IPS DF 6.9 (cell line): Measurements from ENCODE around the gene PHRF1.

Source experiments
- DNase-seq: peaks from one replicate; pipeline ENCODE4 v3.0.0-alpha.2; 2013; ENCODE audit warnings: low read depth, low spot score
- H3K27ac ChIP-seq: one replicate; pipeline ENCODE4 v1.5.1; 2013; ENCODE audit warnings: low read length, control low read depth
- H3K27me3 ChIP-seq: 2 replicates; pipeline ENCODE4 v1.6.1; 2013; ENCODE audit warnings: mild to moderate bottlenecking, low read length; ENCODE audit not compliant: control insufficient read depth, insufficient read depth
- H3K36me3 ChIP-seq: 2 replicates; pipeline ENCODE4 v1.6.1; 2013; ENCODE audit warnings: low read length; ENCODE audit not compliant: control insufficient read depth, insufficient read depth
- H3K4me1 ChIP-seq: 2 replicates; pipeline ENCODE4 v1.6.1; 2013; ENCODE audit warnings: low read length; ENCODE audit not compliant: control insufficient read depth, insufficient read depth
- H3K4me3 ChIP-seq: 2 replicates; pipeline ENCODE4 v1.5.1; 2013; ENCODE audit warnings: mild to moderate bottlenecking, low read length
- H3K9me3 ChIP-seq: 2 replicates; pipeline ENCODE4 v1.6.1; 2013; ENCODE audit warnings: low read length, inconsistent platforms; ENCODE audit not compliant: control insufficient read depth, insufficient read depth
- WGBS: extraction: QIAGEN DNeasy Blood & Tissue Kit; methylation state at CpG from one replicate; pipeline ENCODE4 v1.1.7; 2013; ENCODE audit warnings: mixed read lengths, missing lambda C conversion rate; ENCODE audit not compliant: insufficient read length, insufficient coverage; 5-methylcytosine and 5-hydroxymethylcytosine counted together

PHRF1 gene

GRCh38 chr11:617199-617911 is 41.1 kb downstream of the PHRF1 start:
- H3K27me3 ChIP-seq: no peaks in the 10 kb centered on the region
- no peak for DNase-seq
- WGBS: no CpG with 5 or more reads among the region's 57 CpGs
- H3K4me1 ChIP-seq: peaks cover 3% of the 10 kb centered on the region; the same call in 1 of the 2 replicates
- H3K4me3 ChIP-seq: no peak overlapping the region
- no peaks in the 10 kb centered on the region for H3K9me3 ChIP-seq
- peaks cover 6% of the 10 kb centered on the region; the same call in 1 of the 2 replicates for H3K36me3 ChIP-seq
- no peak overlapping the region for H3K27ac ChIP-seq

GRCh38 chr11:617912-618682 is 41.8 kb downstream of the PHRF1 start:
- no peak for DNase-seq
- WGBS: no CpG with 5 or more reads among the region's 25 CpGs
- H3K4me1 ChIP-seq: peaks cover 3% of the 10 kb centered on the region; the same call in 1 of the 2 replicates
- no peaks in the 10 kb centered on the region for H3K9me3 ChIP-seq
- H3K4me3 ChIP-seq: no peak overlapping the region
- peaks cover 1% of the 10 kb centered on the region; the same call in 1 of the 2 replicates for H3K36me3 ChIP-seq
- H3K27me3 ChIP-seq: no peaks in the 10 kb centered on the region
- H3K27ac ChIP-seq: no peak overlapping the region

GRCh38 chr11:618856-619627 is 42.8 kb downstream of the PHRF1 start:
- no peaks in the 10 kb centered on the region for H3K27me3 ChIP-seq
- H3K9me3 ChIP-seq: no peaks in the 10 kb centered on the region
- H3K4me1 ChIP-seq: peaks cover 1% of the 10 kb centered on the region; the same call in 1 of the 2 replicates
- WGBS: no CpG with 5 or more reads among the region's 24 CpGs
- no peak for DNase-seq
- no peaks in the 10 kb centered on the region; the same call in 1 of the 2 replicates for H3K36me3 ChIP-seq
- no peak overlapping the region for H3K27ac ChIP-seq
- no peak overlapping the region for H3K4me3 ChIP-seq

GRCh38 chr11:619628-620050 is 43.4 kb downstream of the PHRF1 start:
- Histone ChIP-seq H3K4me3 (no peak overlapping the region), H3K27me3 (no peaks in the 10 kb centered on the region), H3K36me3 (no peaks in the 10 kb centered on the region; the same call in 1 of the 2 replicates), H3K27ac (no peak overlapping the region), H3K4me1 (peaks cover 1% of the 10 kb centered on the region; the same call in 1 of the 2 replicates), H3K9me3 (no peaks in the 10 kb centered on the region)
- no CpG with 5 or more reads among the region's 22 CpGs for WGBS
- no peak for DNase-seq

GRCh38 chr11:620201-620600 is 43.9 kb downstream of the PHRF1 start:
- Histone ChIP-seq H3K4me1 (peaks cover 1% of the 10 kb centered on the region; the same call in 1 of the 2 replicates), H3K4me3 (no peak overlapping the region), H3K27me3 (no peaks in the 10 kb centered on the region), H3K9me3 (no peaks in the 10 kb centered on the region), H3K27ac (no peak overlapping the region), H3K36me3 (no peaks in the 10 kb centered on the region)
- WGBS: no CpG with 5 or more reads among the region's 13 CpGs
- DNase-seq: no peak

GRCh38 chr11:620935-621814 is 44.9 kb downstream of the PHRF1 start:
- Histone ChIP-seq H3K27me3 (no peaks in the 10 kb centered on the region), H3K36me3 (no peaks in the 10 kb centered on the region), H3K27ac (no peak overlapping the region), H3K4me3 (no peak overlapping the region), H3K4me1 (no peaks in the 10 kb centered on the region), H3K9me3 (no peaks in the 10 kb centered on the region)
- DNase-seq: no peak
- WGBS: no CpG with 5 or more reads among the region's 45 CpGs

- no peaks in the 10 kb centered on the region for H3K36me3 ChIP-seq
- no peak for DNase-seq
- H3K9me3 ChIP-seq: no peaks in the 10 kb centered on the region
- no peaks in the 10 kb centered on the region for H3K4me1 ChIP-seq
- no CpG with 5 or more reads among the region's 27 CpGs for WGBS
- no peaks in the 10 kb centered on the region for H3K27me3 ChIP-seq
- no peak overlapping the region for H3K27ac ChIP-seq
- no peak overlapping the region for H3K4me3 ChIP-seq
Measured at GRCh38 chr11:621838-622237, 45.6 kb downstream of the PHRF1 start.

GRCh38 chr11:623349-623869 is 47.1 kb downstream of the PHRF1 start:
- WGBS: no CpG with 5 or more reads among the region's 15 CpGs
- DNase-seq: no peak
- no peaks in the 10 kb centered on the region for H3K4me1 ChIP-seq
- peaks cover 4% of the 10 kb centered on the region for H3K27me3 ChIP-seq
- no peaks in the 10 kb centered on the region for H3K36me3 ChIP-seq
- H3K9me3 ChIP-seq: no peaks in the 10 kb centered on the region
- no peak overlapping the region for H3K27ac ChIP-seq
- H3K4me3 ChIP-seq: no peak overlapping the region

- H3K36me3 ChIP-seq: no peaks in the 10 kb centered on the region
- H3K27me3 ChIP-seq: peaks cover 4% of the 10 kb centered on the region
- no peaks in the 10 kb centered on the region for H3K4me1 ChIP-seq
- H3K9me3 ChIP-seq: no peaks in the 10 kb centered on the region
- WGBS: no CpG with 5 or more reads among the region's 25 CpGs
- no peak overlapping the region for H3K4me3 ChIP-seq
- H3K27ac ChIP-seq: no peak overlapping the region
- DNase-seq: no peak
Measured at GRCh38 chr11:623999-624704, 47.9 kb downstream of the PHRF1 start.
